NCI-H524 treated with DMSO at 0.1 percent for 48 hours (cell line): Measurements from ENCODE around the gene ZNF774.
"Not testable (repeated sequence)": the region's sequence is repeated elsewhere in the genome, so short reads cannot be mapped to it uniquely, and the experiment has no call there.

ENCODE experiments used
- DNase-seq: peaks from one replicate; lab custom pipeline; 2025; lab: John Stamatoyannopoulos, UW

ZNF774 gene

GRCh38 chr15:90345857-90346256, 6.2 kb upstream of the ZNF774 start:
- DNase-seq: no peak

DNA sequence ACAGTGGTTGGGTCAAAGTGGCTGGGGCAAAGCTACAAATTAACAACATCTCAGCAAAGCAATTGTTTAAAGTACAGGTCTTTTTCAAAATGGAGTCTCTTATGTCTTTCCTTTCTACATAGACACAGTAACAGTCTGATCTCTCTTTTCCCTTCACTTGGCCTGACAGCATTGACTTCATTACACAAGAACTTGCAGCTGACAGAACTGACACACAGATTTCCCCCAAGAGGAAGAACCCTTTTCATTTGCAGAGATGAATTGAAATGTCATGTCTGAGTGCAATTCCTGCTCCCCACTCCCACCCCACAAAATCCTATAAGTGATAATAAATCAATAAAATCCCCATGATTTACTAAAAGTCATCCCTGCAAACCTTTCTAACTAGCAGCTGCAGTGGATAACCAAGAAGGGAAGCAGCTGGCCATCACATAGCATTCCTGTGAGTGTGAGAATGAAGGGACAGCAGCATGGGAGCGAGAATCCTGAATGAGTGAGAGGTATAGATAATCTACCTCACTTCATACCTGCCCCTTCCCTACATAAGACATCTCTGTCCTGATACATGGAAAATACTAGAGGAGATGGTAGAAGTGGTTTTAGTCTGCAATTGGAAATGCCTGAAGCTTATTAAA, 4.5 kb upstream of the ZNF774 start:
- DNase-seq: not testable (repeated sequence)

GRCh38 chr15:90348456-90348855, 3.6 kb upstream of the ZNF774 start:
- DNase-seq: no peak

- no peak for DNase-seq
Measured at GRCh38 chr15:90349072-90349471, 3.0 kb upstream of the ZNF774 start.

- DNase-seq: no peak
Measured at GRCh38 chr15:90349821-90350220, 2.3 kb upstream of the ZNF774 start.

DNA sequence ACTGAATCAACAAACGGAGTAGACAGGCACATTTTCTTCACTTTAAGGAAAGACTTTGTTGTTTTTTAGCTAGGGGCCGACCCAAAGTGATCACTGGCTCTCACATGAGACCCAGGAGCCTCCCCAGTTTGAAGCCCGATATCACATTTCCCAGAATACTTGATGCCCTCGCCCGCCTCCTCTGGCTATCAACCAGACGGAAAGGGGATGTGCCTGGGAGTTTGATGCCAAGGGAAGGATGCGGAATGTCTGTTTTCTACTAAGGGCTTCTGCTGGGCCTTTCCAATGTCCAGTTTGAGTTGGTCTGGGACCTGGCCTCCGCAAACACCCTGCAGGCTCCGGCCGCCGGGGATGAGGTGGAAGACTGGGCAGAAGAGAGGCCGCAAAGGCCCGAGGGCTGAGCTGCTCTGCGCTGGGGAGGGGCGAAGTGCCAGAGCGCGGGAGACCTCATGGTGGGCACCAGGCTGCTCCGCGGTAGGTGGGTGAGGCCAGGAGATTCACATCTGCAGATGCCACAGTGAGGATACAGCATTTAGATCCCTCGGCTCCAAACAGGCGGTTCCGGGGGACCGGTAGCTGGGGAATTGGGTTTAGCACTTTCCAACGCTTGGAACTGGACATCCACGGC, 491 bp upstream of the ZNF774 start:
- DNase-seq: no peak

GRCh38 chr15:90354986-90355385, 2.9 kb downstream of the ZNF774 start:
- no peak for DNase-seq

GRCh38 chr15:90358124-90359033, 6.3 kb downstream of the ZNF774 start:
- DNase-seq: no peak

GRCh38 chr15:90360746-90361145, 8.7 kb downstream of the ZNF774 start:
- DNase-seq: no peak

- DNase-seq: no peak
Measured at GRCh38 chr15:90362936-90363212, 10.8 kb downstream of the ZNF774 start.

DNA sequence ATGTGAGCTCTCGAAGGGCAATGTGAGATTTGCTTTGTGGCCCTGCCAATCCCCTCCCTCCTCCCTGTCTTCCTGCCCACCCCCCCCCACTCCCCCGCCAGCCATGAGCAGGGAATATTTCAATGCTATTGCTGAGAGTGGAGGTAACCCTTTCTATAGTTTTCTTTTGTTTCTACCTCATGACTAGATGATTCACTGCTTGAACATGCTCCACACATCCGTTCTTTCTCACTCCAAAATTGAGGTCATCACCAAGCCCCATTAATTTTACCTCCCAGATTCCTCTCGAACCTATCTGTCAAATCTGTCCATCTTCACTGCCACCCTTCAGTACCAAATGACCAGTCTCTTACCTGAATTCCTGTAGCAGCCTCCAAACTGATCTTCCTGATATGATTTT, 12.2 kb downstream of the ZNF774 start:
- DNase-seq: no peak

DNA sequence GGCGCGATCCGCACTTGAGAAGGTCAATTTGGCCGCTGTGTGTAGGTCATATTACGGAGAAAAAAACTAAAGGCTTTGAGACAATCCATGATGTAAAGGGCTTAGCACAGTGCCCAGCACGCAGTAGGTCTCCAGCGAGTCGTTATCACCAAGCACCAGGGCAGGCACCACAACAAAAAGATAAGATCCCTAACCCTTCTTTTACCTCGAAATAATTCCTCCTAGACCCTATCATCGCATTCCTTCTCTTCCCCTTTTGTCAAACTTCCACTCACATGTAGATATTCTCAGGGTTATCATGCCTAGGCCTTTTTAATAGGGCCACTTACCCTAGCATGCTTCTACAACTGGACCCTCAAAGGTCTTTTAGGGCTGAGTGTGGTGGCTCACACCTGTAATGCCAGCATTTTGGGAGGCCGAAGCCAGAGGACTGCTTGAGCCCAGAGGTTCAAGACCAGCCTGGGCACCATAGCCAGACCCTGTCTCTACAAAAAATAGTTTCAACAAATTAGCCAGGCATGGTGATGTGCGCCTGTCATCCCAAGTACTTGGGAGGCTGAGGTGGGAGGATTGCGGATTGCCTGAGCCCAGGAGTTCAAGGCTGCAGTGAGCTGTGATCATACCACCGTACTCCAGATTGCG, 13.5 kb downstream of the ZNF774 start:
- DNase-seq: no peak

DNA sequence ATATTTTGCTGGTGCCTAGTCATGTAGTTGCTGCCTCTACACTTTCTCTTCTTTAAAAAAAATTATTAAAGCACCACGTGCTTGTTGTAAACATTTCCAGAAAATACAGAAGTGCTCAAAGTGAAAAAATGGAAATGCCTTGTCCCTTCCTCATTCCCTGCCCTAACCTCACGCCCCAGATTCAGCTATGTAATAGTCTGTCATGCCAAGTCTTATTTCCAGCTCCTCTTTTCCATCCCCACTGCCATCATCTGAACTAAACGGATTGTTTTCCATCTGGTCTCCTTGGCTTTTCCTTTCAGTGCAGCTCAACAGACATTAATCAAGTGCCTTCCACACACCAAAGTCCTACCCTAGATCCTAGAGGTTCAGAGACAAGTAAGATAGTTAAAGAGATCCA, 15.5 kb downstream of the ZNF774 start:
- DNase-seq: no peak

DNA sequence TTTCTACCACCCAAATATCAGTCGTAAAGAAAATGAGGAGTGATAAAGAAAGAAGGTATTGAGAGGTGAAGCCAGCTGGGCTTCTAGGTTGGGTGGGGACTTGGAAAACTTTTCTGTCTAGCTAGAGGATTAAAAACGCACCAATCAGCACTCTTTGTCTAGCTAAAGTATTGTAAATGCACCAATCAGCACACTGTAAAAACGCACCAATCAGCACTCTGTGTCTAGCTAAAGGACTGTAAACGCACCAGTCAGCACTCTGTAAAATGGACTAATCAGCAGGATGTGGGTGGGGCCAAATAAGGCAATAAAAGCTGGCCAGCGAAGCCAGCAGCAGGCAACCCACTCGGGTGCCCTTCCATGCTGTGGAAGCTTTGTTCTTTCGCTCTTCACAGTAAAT, 23.0 kb downstream of the ZNF774 start:
- DNase-seq: no peak

DNA sequence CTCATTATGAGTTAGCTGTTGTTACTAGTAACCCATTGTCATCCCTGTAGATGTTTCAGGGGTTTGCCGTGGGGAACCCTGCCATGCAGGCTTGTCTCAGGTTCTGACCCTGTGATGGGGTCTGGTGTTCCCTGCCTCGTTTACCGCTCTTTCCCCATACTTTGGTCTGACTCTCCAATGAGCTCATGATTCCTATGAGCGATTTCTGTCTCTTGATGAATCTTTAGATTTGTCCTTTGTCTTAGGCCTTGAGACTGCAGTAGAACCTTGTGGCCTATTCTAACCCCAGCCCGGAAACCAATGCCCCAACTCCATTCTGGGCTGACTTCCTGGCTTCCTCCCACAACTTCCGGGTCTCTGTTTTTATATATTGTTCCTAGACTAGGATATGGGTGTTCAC, 24.7 kb downstream of the ZNF774 start:
- DNase-seq: no peak

DNA sequence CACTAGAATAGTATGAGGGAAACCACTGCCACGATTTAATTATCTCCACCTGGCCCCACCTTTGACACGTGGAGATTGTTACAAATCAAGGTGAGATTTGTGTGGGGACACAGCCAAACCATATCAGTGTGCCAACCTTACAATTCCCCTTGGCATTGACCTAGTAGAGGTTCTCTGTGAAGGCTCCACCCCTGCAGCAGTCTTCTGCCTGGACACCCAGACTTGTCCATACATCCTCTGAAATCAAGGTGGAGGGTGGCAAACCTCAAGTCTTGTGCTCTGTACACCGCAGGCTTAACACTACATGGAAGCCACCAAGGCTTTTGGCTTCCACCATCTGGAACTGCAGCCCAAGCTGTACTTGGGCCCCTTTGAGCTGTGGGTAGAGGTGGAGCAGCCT, 27.2 kb downstream of the ZNF774 start:
- no peak for DNase-seq

GRCh38 chr15:90381515-90381914, 29.4 kb downstream of the ZNF774 start:
- no peak for DNase-seq

GRCh38 chr15:90382320-90382719, 30.2 kb downstream of the ZNF774 start:
- no peak for DNase-seq

- no peak for DNase-seq
Measured at GRCh38 chr15:90386221-90386620, 34.1 kb downstream of the ZNF774 start.

GRCh38 chr15:90387534-90388461, 35.7 kb downstream of the ZNF774 start, which contains the start of gene IQGAP1:
Gene IQGAP1, plus strand, starts transcription at chr15:90388242. Its CDS starts 100 bp downstream, at chr15:90388342.
- DNase-seq: peak; percentile 84
